ENCODE measurements around the gene LRRC1.

- no peak for TF ChIP-seq POLR2AphosphoS5 (IDR thresholded peaks at IDR 0.05; ENCODE audit: borderline replicate concordance, low read depth, low read length)
- TF ChIP-seq EZH2 (IDR thresholded peaks at IDR 0.05), result no peak
- no peak for TF ChIP-seq FOXP2 (optimal IDR thresholded peaks at IDR 0.05; ENCODE audit: control extremely low read depth, extremely low read length, insufficient read depth)
These were observed 7.8 kb downstream of the LRRC1 start for GRCh38 chr6:53802582-53802981.

Measured in SK-N-MC (cell line).